ENCODE results near the gene GXYLT2. TPM values are rescaled to one million over a fixed set of nuclear protein-coding genes. Genes with fewer than 3 reads are reported as not detected.

The GXYLT2 gene
- total RNA-seq, 4 donors from 2014 or later, result 1.5 to 12.5 (median 7.5) TPM

GRCh38 chr3:72896996-72897757 is 9.3 kb downstream of the GXYLT2 start:
- intact Hi-C loops (cut with DNase I; ENCODE audit: low total_unique reads), result no loop called here
- WGBS, 2 donors (ENCODE audit: low coverage in 1 of 2), result 37 to 44% methylated on average over 2 to 4 of the region's 4 CpGs

GRCh38 chr3:72897758-72898007 is 9.8 kb downstream of the GXYLT2 start:
- in situ Hi-C loops (cut with MboI; ENCODE audit: low pct_ligation_motif_present in 1 of 4, low pct_unique_long_range_greater_than_20kb in 1 of 4, low sequenced_read_pairs in 3 of 4), result no loop called here
- no peak overlapping the region for H3K4me3 ChIP-seq
- H3K36me3 ChIP-seq, result no peaks in the 10 kb centered on the region
- intact Hi-C loops (cut with DNase I; ENCODE audit: low total_unique reads), result no loop called here
- H3K9me3 ChIP-seq, result no peaks in the 10 kb centered on the region
- TF ChIP-seq EP300 (IDR thresholded peaks at IDR 0.05; ENCODE audit: low read depth) (no peak), POLR2AphosphoS5 (IDR thresholded peaks at IDR 0.05) (no peak), POLR2A (IDR thresholded peaks at IDR 0.05) (no peak), CTCF (IDR thresholded peaks at IDR 0.05) (no peak)
- H3K27me3 ChIP-seq, result no peaks in the 10 kb centered on the region
- H3K4me1 ChIP-seq, result peaks cover 0 to 22% (median 11%) of the 10 kb centered on the region in 4 donors
- no peak overlapping the region for H3K27ac ChIP-seq
- no peak for DNase-seq

More at GRCh38 chr3:72896996-72897757, 9.3 kb downstream of the GXYLT2 start:
- Histone ChIP-seq H3K36me3 (no peaks in the 10 kb centered on the region), H3K27me3 (no peaks in the 10 kb centered on the region), H3K4me3 (no peak overlapping the region), H3K27ac (no peak overlapping the region), H3K9me3 (no peaks in the 10 kb centered on the region), H3K4me1 (peaks cover 0 to 27% (median 11%) of the 10 kb centered on the region in 4 donors)
- TF ChIP-seq POLR2A (IDR thresholded peaks at IDR 0.05), result no peak
- no peak for TF ChIP-seq POLR2AphosphoS5 (IDR thresholded peaks at IDR 0.05)
- no peak for TF ChIP-seq CTCF (IDR thresholded peaks at IDR 0.05)
- no peak for TF ChIP-seq EP300 (IDR thresholded peaks at IDR 0.05; ENCODE audit: low read depth)
- in situ Hi-C loops (cut with MboI; ENCODE audit: low pct_ligation_motif_present in 1 of 4, low pct_unique_long_range_greater_than_20kb in 1 of 4, low sequenced_read_pairs in 3 of 4), result no loop called here
- DNase-seq, result no peak

GRCh38 chr3:72899349-72899765 is 11.5 kb downstream of the GXYLT2 start:
- no peaks in the 10 kb centered on the region for H3K36me3 ChIP-seq
- no peak for DNase-seq
- TF ChIP-seq EP300 (IDR thresholded peaks at IDR 0.05; ENCODE audit: low read depth) (no peak), POLR2A (IDR thresholded peaks at IDR 0.05) (no peak), POLR2AphosphoS5 (IDR thresholded peaks at IDR 0.05) (no peak), CTCF (IDR thresholded peaks at IDR 0.05) (no peak)
- in situ Hi-C loops (cut with MboI; ENCODE audit: low pct_ligation_motif_present in 1 of 4, low pct_unique_long_range_greater_than_20kb in 1 of 4, low sequenced_read_pairs in 3 of 4) (no loop called here), intact Hi-C loops (cut with DNase I; ENCODE audit: low total_unique reads) (no loop called here)
- H3K9me3 ChIP-seq, result no peaks in the 10 kb centered on the region
- H3K4me1 ChIP-seq, result peaks cover 0 to 17% (median 11%) of the 10 kb centered on the region in 4 donors
- 60 to 66% methylated on average over 6 of the region's 6 CpGs for WGBS, 2 donors (ENCODE audit: low coverage in 1 of 2)
- H3K4me3 ChIP-seq, result no peak overlapping the region
- H3K27me3 ChIP-seq, result no peaks in the 10 kb centered on the region
- H3K27ac ChIP-seq, result no peak overlapping the region

- Histone ChIP-seq H3K9me3 (no peaks in the 10 kb centered on the region), H3K4me3 (no peak overlapping the region), H3K27me3 (no peaks in the 10 kb centered on the region), H3K27ac (no peak overlapping the region), H3K36me3 (no peaks in the 10 kb centered on the region), H3K4me1 (peaks cover 0 to 17% (median 11%) of the 10 kb centered on the region in 4 donors)
- TF ChIP-seq CTCF (IDR thresholded peaks at IDR 0.05) (no peak), EP300 (IDR thresholded peaks at IDR 0.05; ENCODE audit: low read depth) (no peak), POLR2A (IDR thresholded peaks at IDR 0.05) (no peak), POLR2AphosphoS5 (IDR thresholded peaks at IDR 0.05) (no peak)
- WGBS, 2 donors (ENCODE audit: low coverage in 1 of 2), result 89 to 92% methylated on average over 7 of the region's 7 CpGs
- intact Hi-C loops (cut with DNase I; ENCODE audit: low total_unique reads), result no loop called here
- no peak for DNase-seq
- in situ Hi-C loops (cut with MboI; ENCODE audit: low pct_ligation_motif_present in 1 of 4, low pct_unique_long_range_greater_than_20kb in 1 of 4, low sequenced_read_pairs in 3 of 4), result no loop called here
These were observed 12.2 kb downstream of the GXYLT2 start for GRCh38 chr3:72900048-72900447.

All from transverse colon (tissue), 4 donors.